ENCODE data around the gene LY6G6C. TPM values are rescaled to one million over a fixed set of nuclear protein-coding genes. Genes with fewer than 3 reads are reported as not detected.

Gene LY6G6C
- total and polyA plus RNA-seq, 2 of the 4 experiments (the other 2 are of a cell fraction), result not detected

GRCh38 chr6:31737991-31738979 is 16.7 kb upstream of the LY6G6C start (continued):
- TF ChIP-seq SMC3 (IDR thresholded peaks at IDR 0.05; ENCODE audit: low read depth, low read length) (peak; percentile 21; the same call in 1 of the 2 replicates), MXI1 (IDR thresholded peaks at IDR 0.05; ENCODE audit: borderline replicate concordance, low read depth, low read length) (no peak), FOS (IDR thresholded peaks at IDR 0.05; ENCODE audit: low read depth, low read length) (no peak), RFX5 (IDR thresholded peaks at IDR 0.05; ENCODE audit: low read depth, low read length) (no peak)
